Measurements from ENCODE around the gene FKBP15.
A peak's percentile ranks its signal among the peaks of the same experiment; 100 is the strongest.
"Not testable (repeated sequence)": the region's sequence is repeated elsewhere in the genome, so short reads cannot be mapped to it uniquely, and the experiment has no call there.

The FKBP15 gene

GRCh38 chr9:113235701-113236255 lies 14.7 kb upstream of the FKBP15 start:
- DNase-seq = not testable (repeated sequence)

- DNase-seq = no peak
These were observed 10.6 kb upstream of the FKBP15 start for GRCh38 chr9:113231701-113232100.

GRCh38 chr9:113228130-113228665 lies 7.1 kb upstream of the FKBP15 start:
- no peak for DNase-seq

GRCh38 chr9:113227436-113227835 lies 6.4 kb upstream of the FKBP15 start:
- DNase-seq = no peak

- no peak for DNase-seq
These were observed 2.9 kb upstream of the FKBP15 start for GRCh38 chr9:113223963-113224362.

- DNase-seq = no peak
These were observed 1.4 kb upstream of the FKBP15 start for GRCh38 chr9:113222482-113222841.

GRCh38 chr9:113221800-113222481 lies 864 bp upstream of the FKBP15 start:
- no peak for DNase-seq

- DNase-seq = no peak
These were observed 542 bp downstream of the FKBP15 start for GRCh38 chr9:113220467-113221002.

- DNase-seq = no peak
These were observed 1.1 kb downstream of the FKBP15 start for GRCh38 chr9:113219969-113220368.

GRCh38 chr9:113219186-113219936 lies 1.7 kb downstream of the FKBP15 start:
- no peak for DNase-seq

- DNase-seq = no peak
These were observed 4.7 kb downstream of the FKBP15 start for GRCh38 chr9:113216406-113216805.

GRCh38 chr9:113215132-113215531 lies 5.9 kb downstream of the FKBP15 start:
- no peak for DNase-seq

- DNase-seq = no peak
These were observed 10.3 kb downstream of the FKBP15 start for GRCh38 chr9:113210815-113211214.

- no peak for DNase-seq
These were observed 15.2 kb downstream of the FKBP15 start for GRCh38 chr9:113205861-113206260.

GRCh38 chr9:113205432-113205831 lies 15.6 kb downstream of the FKBP15 start:
- DNase-seq = no peak

GRCh38 chr9:113199683-113200329 lies 21.3 kb downstream of the FKBP15 start:
- no peak for DNase-seq

- no peak for DNase-seq
These were observed 28.6 kb downstream of the FKBP15 start for GRCh38 chr9:113192455-113192854.

- peak; percentile 2 for DNase-seq
These were observed 33.0 kb downstream of the FKBP15 start for GRCh38 chr9:113187929-113188595.

GRCh38 chr9:113186137-113186755 lies 34.8 kb downstream of the FKBP15 start:
- no peak for DNase-seq

GRCh38 chr9:113185271-113185670 lies 35.8 kb downstream of the FKBP15 start:
- no peak for DNase-seq

GRCh38 chr9:113184539-113184938 lies 36.5 kb downstream of the FKBP15 start:
- no peak for DNase-seq

GRCh38 chr9:113183956-113184488 lies 37.1 kb downstream of the FKBP15 start:
- no peak for DNase-seq

Measured in GDM1 (cell line).